Measurements from ENCODE around the gene METTL25.

Gene METTL25

DNA sequence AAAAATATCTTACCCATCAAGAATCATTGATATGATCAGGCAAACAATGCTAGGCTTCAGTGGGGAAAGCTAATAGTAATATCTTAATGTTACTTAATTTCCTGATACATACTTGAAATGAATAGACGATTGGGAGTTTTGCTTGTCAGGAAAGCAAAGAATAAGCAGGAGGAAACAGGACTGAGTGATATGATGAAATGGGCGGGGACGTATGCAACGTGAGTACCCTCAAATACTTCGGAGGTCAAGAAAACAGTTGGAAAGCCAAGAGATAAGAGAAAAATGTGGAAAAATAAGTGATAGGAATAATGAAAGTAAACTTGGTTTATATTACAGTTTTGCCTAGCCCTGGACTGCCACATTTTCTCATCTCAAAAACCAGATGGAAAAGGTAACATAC, 49.2 kb downstream of the METTL25 start:
- DNase-seq, result no peak

DNA sequence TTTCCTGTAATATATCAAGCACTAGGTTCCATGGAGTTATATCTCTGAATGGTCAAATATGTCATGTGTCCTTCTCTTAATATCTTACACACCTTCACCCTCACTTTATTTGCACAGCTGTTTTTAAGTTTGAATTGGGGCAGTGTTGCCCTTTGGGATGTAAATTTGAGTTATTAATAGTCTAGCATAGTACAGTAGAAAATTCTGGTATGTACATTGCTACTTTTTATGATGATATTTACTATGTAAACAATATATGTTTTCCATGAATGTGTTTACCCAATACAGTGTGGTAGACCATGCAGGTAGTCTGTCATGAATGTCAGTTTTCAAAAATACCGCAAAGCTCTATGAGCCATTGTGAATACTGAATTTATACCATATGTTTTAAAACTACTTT, 50.5 kb downstream of the METTL25 start:
- no peak for DNase-seq

DNA sequence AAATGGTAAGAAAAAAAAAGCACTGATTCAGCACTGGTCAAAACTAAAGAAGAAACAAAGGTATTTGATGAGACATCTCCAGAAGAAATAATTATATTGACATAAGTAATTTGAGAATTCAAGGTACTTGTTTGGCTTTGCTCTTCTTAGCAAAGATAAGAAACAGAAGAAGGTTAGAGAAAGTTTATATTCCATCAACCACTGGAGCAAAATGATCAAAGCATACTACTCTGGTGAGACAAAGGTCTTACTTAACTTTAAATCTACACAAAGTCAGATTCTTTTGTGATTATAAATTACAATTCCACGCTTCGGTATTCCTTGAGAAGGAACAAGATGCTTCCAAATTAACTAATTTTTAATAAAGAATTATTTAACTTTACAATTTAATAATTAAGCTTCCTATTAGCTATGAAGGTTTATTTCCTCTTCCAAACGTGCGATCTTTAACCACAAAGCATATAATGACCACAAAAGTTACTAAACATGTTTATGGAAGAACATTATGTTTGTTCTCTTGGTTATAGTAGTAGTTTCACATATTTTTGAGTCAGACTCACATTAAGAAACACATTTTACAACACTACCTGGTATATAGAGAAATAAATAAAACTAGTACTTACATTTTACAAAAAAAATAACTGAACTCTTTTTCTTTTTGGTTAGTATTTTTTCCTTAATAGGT, 53.4 kb downstream of the METTL25 start:
- DNase-seq, result no peak

DNA sequence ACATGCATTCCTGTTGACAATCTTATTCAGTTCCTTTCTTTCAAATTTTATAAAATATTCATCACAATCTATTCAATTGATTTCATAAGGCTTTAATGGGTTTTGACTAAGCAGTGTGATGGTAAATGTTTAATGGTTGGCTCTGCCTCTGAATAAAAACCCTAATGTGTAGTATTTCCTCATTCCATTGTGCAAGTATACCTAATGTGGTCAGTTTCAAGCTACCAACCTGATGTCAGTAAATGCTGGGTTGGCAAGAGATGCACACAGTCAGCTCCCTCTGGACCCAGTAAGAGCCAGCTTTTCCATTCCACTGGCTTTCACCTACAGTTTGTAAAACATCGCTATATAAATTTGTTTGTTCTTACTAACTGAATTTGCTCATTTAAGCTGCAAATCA, 53.9 kb downstream of the METTL25 start:
- no peak for DNase-seq

DNA sequence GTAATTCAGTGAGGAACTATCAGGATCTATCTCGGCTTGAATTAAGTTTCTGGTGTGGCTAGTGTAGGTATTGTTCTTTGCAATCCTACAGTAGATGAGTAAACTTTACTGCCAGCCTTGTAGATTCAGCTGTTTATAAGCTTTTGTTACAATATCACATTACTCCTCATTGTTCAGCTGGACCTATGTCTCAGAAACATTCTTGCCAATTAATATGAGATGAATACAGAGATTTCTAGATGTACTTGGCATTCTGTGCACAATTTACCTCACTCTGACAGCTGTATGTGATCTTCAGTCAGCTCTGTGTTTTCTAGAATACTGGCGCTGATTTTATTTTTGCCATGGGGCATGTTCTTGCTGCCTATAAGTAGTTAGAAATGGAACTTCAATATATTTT, 55.7 kb downstream of the METTL25 start:
- DNase-seq, result no peak

DNA sequence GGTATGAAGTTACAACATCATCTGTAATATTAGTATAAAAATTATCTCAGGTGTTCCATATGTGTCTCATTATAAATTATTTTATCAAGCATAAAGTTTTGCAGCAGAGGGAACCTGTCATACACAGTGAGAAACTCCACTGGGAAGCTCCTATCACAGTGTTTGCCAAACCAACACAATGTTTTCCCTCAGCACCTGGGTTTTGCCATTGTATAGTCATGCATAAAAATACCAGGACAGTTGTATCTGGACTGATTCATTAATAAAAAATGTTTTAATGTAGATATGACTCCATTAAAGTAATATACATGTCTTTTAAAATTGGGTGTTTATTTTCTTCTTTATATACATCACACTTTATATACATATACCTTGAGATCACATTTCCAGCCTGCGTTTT, 56.6 kb downstream of the METTL25 start:
- DNase-seq, result no peak

DNA sequence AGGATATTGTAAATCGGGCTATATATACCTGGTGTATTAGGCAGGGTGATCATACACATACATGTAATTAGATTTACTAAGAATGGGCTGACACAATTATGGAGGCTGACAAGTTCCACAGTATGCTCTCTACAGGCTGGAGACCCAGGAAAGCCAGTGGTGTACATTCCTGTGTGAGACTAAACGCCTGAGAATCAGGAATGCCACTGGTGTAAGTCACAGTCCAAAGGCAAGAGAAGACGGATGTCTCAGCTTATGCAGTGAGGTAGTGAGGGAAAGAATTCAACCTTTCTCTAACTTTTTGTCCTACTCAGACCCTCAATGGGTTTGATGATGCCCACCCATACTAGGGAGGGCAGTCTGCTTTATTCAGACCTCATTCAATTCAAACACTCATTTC, 57.1 kb downstream of the METTL25 start:
- no peak for DNase-seq

DNA sequence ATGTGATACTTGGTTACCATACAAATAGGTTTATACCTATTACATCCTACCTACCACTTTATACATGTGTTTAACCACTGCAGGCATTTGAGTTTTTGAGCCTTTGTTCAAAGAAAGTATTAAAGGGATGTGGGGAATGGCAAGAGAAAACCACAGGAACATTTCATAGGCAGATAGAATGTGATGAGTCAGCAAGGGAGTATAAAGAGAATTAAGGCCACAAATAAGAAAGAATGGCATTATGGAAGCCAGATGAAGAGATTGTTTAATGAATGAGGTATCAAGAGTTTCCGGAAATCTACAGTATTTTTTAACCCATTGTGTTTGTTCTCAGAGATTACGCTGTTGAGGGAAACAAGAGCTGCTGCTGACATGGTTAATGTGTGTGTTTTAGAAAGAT, 66.9 kb downstream of the METTL25 start:
- no peak for DNase-seq

DNA sequence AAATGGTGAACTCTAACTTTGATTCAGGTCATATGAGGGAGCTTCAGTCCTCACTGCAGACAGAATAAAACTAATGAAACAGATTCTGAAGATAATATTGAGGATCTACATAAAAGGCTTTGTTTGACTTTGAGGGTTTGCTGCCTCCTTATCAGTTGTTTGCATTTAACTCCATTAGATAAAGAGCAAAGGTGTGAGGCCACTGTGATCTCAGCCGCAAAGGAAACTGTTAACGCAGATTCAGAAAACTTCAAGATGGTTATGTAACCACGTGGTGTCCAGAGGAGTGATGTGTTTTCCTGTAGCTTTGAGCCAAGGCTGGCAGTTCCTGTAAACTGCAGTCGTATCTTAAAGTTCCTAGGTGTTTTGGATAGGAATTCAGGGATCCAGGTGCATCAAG, 67.8 kb downstream of the METTL25 start:
- no peak for DNase-seq

DNA sequence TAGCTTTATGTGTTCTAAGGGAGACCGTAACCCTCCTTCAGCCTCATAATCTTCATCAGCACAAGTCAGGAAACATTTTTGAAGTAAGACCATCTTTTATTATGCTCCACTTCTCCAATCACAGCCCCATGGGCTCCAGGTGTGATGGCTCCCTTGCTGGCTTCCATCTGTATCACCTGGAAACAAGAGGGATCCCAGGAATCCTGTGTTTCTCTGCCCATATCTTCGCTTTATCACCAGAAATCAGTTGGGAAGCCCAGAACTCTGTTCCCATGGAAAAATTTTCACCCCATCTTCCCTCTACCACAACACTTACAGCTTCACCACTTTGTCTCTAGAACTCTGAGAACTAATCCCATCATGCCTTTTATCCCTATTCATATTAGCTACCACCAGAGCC, 68.3 kb downstream of the METTL25 start:
- no peak for DNase-seq

DNA sequence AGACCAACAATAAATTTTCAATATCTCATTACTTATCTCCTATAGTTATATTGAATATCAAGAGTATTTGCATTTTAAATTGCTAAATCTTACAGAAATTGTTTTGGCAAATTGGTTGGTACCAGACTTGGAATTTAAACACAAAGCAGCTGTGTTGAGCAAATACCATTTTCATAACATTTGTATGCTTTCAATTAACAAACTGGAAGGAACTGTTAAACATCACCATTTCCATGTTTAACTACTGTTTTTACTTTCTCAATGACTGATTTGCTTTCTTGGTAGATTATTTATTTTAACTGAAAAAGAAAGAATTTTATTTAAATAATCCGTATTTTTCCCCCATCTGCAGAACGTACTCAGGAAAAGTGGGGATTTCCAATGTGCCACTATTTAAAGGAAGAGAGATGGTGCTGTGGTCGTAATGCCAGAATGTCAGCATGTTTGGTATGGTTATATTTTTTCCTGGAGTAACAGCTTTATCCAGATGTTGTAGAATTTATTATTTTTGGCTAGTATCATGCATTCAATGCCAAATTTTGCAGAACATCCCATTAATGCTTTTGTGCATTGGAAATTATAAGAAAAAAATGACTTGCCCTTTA, 72.3 kb downstream of the METTL25 start:
- no peak for DNase-seq

DNA sequence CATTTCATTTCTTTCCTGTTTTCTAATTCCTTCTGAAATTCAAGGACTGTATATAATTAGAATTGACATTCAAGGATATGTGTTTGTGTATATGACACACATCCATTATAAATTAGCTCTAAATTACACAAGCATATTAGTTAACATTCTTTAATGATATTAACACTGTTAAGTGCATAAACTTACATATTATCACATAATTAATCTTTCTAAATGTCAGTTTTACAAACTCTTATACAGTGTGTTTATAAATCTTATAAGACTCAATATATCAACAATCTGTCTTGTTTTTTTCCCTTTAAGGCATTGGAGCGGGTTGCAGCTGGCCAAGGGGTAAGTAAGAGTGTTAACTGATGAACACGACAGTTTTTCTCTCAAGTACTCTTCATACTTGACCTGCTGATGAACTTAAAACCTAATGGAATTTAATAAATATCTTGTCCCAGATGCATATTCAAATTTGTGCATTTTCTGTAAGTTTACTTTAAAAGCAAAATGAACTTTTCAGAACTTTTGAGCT, 76.1 kb downstream of the METTL25 start:
- DNase-seq, result no peak

DNA sequence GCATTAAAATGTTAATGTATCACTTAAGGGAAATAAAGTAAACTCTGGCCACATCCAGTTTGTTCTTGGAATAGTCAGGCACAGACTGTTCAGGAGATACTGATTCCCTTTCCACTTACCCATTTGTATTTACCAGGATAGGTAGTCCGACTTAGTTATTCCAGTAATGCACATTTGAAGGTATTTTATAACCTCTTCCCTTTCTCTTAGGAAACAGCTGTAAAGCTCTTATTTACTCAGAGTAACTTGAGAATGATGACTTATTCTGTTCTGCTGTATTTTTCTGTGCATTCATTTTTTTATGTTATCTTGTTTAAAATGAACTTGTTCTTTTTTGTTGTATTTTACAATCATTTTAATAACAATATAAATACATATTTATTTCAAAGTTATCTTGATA, 78.0 kb downstream of the METTL25 start:
- DNase-seq, result no peak

DNA sequence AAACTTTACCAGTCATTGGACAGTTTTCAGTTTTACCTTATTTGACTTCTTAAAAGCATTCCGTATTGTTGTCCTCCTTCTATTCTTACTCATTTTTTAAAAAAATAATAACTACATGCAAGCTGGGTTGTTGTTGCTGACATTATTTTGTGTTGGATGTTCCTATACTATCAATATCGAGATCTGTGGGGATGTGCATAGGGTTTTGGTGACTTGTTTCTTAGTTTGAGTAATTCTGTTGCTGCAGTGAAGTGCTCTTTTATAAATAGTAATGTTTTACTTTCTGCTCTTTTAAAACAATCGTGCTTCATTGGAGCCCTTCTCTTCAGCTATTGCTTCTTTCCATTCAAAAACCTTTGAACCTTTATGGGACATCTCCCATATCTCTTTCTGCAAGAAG, 79.4 kb downstream of the METTL25 start:
- DNase-seq, result no peak

DNA sequence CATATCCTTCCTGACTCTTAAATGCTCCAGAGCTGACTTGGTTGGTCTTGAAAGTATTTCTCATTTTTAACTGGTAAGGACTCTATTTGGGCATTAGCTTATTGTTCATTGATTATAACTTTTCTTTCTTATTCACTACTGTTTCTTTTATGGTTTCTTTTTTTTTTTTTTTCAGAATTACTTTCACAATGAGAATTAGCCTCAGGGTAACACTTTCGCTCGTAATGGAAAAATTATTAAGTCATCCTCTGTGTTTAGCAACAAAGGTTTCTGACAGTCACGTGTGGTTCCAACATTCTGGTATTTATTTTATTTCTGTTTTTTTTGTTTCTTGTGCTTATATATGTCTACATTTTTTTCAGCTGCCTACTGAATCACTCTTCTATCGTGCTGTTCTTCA, 80.0 kb downstream of the METTL25 start:
- no peak for DNase-seq

DNA sequence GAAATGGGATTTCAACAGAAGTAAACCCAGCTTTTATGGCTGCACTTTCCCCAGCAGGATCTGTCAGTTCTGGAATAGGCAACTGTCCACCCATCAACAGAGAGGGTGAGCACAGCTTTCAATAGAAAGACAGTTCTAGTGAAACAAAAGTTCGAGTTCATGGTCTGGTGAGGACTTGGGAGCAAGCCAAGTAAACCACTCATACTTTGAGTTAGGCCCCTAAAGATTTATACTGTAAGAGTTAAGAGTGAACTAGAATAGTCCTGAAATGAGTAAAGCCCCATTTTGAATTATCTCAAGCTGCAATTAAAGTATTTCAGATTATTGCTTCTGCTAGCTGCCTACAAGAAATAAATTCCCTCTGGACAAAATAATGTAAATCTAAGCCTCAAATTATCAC, 82.6 kb downstream of the METTL25 start:
- DNase-seq, result no peak

DNA sequence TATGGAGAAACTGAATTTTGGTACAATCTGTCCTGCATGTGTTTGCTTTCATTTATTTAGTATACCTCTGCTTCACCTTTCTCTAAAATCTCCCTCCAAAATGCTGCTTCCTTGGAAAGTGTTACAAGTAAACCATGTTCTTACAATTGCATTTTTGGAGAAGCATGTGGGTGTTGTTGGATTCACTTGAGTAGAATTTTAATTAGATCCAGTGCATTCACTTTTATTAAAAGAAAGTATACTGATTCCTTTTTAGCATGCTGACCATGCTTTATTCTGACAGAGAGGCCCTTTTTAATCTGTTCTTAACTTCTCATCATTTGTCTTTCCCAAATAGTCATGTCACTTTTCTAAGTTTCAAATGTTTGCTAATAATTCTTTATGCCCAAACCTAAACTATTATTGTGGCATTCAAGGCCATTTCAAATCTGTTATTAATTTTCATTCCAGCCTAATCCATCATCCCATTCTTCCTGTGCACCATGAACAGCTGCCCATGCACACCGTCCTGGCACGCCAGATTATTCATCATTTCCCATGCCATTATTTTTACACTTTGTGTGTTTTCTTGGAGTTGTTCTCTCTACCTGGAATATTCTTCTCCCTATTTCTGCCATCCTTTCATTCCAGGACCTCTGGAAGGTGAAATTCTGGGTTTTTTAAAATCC, 90.7 kb downstream of the METTL25 start:
- no peak for DNase-seq

DNA sequence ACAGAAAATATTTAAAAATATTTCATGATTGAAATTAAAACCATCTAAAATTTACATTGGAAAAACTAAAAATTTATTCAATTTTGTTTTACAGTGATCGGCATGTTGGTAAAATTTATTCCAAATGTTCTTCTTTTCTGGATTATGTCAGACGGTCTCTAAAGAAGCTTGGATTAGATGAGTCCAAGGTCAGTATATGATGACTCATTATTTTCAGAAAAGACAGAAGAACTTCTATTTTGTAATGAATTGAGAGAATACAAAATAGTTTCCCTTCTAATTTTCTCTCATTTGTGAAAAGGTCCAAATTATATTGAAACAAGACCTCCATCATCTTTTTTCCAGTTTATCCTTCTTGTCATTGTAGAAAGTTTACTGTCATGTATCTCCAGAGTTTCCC, 98.3 kb downstream of the METTL25 start:
- DNase-seq, result no peak

DNA sequence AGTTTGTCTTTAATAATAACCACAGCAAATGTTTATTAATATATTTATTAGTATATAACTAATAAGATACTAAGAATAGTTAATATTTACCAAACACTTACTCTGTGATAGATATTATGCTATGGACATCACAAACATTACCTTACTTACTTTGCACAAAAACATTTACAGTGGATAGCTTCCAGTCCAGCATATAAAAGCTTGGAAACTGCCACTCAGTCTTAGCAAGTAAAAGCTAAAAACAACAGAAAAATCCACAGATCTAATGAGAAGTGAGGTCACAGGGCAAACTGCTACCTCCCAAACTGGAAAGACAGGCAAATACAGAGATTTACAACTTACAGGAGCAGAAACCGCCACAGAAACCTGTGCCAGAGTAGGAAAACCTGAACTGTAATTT, 99.8 kb downstream of the METTL25 start:
- DNase-seq, result no peak

DNA sequence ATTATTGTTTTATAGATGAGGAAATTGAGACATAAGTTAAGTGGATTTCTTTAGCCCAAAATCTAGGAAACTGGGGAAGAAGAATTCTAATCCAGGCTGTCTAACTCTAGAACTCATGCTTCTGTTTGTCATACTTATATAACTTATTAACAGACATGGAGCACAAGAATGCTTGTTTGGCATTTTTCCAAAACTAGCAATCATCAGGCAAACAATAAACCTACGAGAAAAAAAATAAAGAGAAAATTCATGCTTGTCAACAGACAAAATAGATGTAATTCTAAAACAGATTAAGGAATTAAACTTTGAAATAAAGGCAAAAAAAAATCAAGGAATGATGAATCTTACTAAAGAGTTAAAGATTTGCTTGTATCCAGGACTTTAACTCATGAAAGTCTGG, 103.1 kb downstream of the METTL25 start:
- no peak for DNase-seq

DNA sequence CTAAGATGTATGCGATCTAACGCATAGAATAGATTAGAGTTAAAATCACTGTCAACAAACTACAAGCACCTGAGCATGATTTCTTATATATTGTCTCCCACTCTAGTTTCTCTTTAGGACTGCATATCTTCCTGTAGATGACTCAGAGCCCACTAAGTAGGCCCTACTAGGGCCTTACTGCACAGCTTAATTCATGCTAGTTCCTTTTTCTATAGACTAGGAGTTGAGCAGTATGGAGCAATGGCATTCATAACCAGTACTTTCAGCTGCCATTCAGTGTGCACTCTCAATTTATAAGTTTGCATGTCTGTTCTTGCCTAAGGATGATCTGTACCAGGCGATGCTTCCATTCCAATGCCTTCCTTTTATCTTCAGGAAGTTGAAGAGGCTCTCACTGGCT, 103.5 kb downstream of the METTL25 start:
- DNase-seq, result no peak

DNA sequence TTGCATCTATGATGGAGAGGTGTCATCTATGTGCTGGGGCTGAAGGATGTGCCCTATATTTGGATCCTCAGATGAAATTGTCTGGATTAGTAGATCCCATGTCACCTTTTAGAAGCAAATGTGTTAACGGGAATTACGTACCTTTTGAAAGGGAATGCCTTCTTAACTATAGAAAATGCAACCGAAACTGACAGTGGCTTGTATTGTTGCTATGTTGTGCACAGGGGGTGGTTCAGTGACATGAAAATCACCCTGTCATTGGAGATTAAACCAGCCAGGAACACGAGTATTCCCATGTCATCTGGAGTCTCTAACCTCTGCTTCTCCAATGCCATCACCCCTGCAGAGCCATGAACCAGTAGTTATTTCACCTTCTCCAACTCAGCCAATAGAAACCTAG, 110.2 kb downstream of the METTL25 start:
- no peak for DNase-seq

DNA sequence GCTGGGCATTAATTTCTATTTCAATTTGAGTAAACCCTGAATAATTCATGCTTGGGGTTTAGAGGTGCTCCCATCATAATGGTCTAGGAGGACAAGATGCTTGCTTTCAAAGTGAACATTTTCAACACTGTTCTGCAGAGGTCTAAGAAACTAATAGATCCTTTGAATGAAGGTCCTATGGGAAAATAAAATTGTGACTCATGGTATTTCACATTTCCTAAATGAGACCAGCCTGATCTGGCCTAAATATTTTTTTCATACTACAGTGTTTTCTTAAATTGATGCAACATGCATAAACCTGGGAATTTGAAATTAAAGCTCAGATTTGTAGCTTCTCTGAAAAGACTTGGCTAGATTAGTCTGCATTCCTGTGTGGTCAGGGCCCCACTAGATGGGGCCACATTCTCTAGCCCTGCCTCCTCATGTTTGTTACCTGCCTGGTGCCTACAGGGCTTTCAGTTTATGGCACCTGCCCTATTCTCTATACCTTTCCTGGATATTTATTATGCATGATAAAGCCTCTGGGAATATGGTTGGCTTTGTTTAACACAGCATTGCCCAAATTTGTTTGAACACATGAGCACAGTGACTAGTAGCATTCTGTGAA, 112.7 kb downstream of the METTL25 start:
- DNase-seq, result no peak
